Measurements from ENCODE around the gene BACH2.

BACH2 gene

DNA sequence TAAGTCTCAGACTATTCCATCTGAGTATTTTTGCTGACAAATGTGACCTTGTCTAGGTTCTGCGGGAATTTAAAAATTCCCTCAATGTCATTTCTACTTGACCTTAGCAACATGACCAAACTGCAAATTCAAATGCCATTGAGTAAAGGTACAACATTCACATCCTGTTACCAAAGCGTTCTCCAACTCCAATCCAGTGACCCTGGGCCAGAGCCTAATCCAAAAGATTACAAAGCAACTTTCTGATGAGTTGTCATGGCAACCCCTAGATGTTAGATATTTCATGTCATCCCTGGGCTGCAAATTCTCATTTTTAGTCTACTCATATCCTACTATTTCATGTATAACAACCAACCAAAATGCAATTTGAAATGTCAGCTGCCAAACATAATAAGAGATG, 65.3 kb downstream of the BACH2 start:
- FAIRE-seq (no peak), DNase-seq (ENCODE audit: insufficient read length) (no peak)
- TF ChIP-seq TAF1 (IDR thresholded peaks at IDR 0.05; ENCODE audit: borderline replicate concordance, low read depth, low read length): no peak
- TF ChIP-seq POLR2AphosphoS5 (IDR thresholded peaks at IDR 0.05; ENCODE audit: low read depth, low read length): no peak
- TF ChIP-seq POLR2A (IDR thresholded peaks at IDR 0.05; ENCODE audit: low read depth, low read length): no peak

DNA sequence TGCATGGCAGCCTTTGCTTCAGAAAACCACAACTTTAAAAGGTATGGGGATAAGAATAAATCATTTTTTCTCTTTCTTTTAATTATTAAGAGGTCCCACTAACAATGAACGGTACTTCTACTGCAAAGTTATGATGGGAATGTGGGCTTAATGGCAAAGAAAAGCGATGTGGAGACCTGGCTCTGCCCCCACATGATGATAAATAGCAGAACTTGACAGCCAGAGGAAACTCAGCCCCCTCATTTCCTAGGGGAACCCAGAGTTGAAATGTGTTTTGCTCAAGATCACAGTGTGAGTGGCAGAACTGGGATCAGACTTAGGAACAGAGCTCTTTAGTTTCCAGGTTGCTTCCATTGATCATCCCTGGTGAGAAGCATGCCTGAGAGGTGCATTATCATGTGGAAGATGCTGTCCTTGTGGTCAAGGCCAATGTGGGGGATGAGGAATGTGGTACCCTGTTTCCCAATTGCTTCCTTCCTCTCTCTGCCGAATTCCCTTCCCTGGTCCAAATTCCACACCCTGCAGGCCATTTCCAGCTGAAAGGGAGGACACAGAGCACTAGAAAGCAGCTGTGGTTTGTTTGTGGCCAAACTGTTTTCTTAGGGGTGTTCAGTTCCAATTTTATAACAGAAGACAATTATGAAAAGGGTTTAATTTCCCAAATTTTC, 66.0 kb downstream of the BACH2 start:
- no peak for TF ChIP-seq POLR2A (IDR thresholded peaks at IDR 0.05; ENCODE audit: low read depth, low read length)
- TF ChIP-seq POLR2AphosphoS5 (IDR thresholded peaks at IDR 0.05; ENCODE audit: low read depth, low read length): no peak
- no peak for TF ChIP-seq TAF1 (IDR thresholded peaks at IDR 0.05; ENCODE audit: borderline replicate concordance, low read depth, low read length)
- DNase-seq (ENCODE audit: insufficient read length): no peak

DNA sequence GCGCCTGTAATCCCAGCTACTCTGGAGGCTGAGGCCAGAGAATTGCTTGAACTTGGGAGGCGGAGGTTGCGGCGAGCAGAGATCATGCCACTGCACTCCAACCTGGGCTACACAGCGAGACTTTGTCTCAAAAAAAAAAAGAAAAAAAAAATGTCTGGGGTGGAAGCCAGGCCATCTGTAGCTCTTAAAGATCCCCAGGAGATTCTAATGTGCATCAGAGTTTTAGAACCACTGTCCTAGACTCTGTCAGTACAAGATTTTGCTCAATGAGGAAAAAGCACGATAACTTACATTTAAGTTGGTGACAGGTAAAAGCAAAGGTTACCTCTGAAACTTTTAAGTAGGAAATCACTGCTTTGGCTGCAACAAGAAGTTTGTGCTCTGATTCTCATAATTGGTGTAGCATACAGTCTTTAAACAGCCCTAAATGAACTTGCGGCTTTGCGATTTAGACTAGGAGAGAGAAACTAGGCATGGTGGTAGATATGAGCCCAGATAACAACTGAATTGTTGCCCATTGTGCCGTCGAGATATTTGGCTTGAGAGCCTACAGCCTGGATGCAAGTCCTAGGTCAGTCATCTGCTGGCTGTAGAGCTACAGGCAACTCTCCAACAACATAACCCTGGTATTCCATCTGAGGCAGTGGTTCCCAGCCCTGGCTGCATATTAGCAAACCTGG, 67.2 kb downstream of the BACH2 start:
- DNase-seq (ENCODE audit: insufficient read length) (no peak), FAIRE-seq (no peak)
- TF ChIP-seq POLR2A (IDR thresholded peaks at IDR 0.05; ENCODE audit: low read depth, low read length) (no peak), TAF1 (IDR thresholded peaks at IDR 0.05; ENCODE audit: borderline replicate concordance, low read depth, low read length) (no peak), POLR2AphosphoS5 (IDR thresholded peaks at IDR 0.05; ENCODE audit: low read depth, low read length) (no peak)

More for the DNA sequence above, 66.0 kb downstream of the BACH2 start:
- no peak for FAIRE-seq

DNA sequence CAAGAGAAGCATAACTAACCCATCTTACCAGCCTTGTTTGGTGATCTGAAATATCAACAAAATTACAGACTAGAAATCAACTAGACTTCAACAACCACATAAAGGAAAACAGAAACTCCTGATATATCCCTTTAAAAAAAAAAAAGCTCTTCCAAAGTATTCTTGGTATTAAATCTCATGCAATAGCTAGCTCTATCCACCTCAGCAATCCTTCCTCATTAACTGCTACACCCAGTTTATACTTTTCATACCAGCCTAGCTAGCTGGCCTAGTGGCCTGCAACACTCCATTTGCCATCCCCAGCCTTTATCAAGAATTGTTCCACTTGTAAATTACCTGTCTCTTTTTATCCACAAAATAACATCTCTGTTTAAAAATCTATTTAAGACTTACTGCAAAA, 69.0 kb downstream of the BACH2 start:
- FAIRE-seq (no peak), DNase-seq (ENCODE audit: insufficient read length) (no peak)
- TF ChIP-seq TAF1 (IDR thresholded peaks at IDR 0.05; ENCODE audit: borderline replicate concordance, low read depth, low read length) (no peak), POLR2A (IDR thresholded peaks at IDR 0.05; ENCODE audit: low read depth, low read length) (no peak), POLR2AphosphoS5 (IDR thresholded peaks at IDR 0.05; ENCODE audit: low read depth, low read length) (no peak)

DNA sequence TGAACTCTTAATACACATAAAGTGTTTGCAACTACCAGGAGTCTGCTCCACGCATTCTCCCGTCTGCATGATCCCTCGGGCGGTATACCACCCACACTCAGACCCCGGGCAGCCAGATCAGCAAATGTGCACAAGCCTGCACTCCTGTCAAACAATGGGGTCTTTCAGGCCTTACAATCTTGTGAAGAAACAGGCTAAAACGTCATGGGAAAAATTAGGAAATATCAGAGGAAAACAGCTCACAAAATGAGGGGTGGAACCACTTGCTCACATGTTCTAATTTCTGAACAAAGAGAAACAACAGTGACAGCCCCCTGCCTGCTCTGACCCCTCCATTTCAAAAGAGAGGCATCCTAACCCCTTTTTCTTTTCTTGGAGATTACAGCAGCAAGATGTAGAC, 69.4 kb downstream of the BACH2 start:
- no peak for FAIRE-seq
- no peak for DNase-seq (ENCODE audit: insufficient read length)
- TF ChIP-seq TAF1 (IDR thresholded peaks at IDR 0.05; ENCODE audit: borderline replicate concordance, low read depth, low read length) (no peak), POLR2AphosphoS5 (IDR thresholded peaks at IDR 0.05; ENCODE audit: low read depth, low read length) (no peak)

DNA sequence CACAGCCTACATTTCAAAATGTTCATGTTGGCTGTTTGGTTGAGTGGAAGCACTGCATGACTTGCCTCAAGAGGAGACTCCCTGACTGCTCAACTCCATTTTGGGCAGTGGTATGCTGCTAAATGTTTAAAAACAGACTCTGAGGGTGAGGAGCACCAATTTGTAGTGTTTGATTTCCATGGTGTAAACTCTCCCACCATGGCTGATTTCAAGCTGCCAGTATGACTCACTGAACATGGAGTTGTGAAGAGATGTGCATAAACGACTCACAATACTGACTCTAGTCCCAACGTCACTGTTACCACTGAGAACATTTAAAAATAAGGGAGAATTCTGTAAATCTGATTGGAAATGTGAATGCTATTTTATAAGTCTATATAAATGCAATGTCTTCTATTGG, 70.4 kb downstream of the BACH2 start:
- DNase-seq (ENCODE audit: insufficient read length) (no peak), FAIRE-seq (no peak)
- no peak for TF ChIP-seq TAF1 (IDR thresholded peaks at IDR 0.05; ENCODE audit: borderline replicate concordance, low read depth, low read length)
- no peak for TF ChIP-seq POLR2AphosphoS5 (IDR thresholded peaks at IDR 0.05; ENCODE audit: low read depth, low read length)
- no peak for TF ChIP-seq POLR2A (IDR thresholded peaks at IDR 0.05; ENCODE audit: low read depth, low read length)

DNA sequence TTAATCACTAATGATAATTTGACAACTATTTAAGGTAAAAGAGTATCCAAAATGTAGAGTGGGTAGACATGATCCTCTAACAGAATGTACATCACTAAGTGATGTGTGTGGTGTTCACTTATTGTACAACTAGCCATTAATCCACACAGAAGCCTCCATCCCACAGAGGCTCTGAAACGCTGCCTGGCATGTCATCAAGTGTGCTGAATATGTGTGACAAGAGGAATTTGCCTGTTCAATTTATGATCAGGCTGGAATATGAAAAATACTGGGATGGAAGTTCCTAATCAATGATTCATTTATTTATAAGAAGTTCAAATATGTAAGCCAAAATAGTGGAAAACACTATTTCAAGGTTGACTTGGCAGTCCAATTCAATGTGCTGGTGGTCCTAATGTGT, 72.4 kb downstream of the BACH2 start:
- TF ChIP-seq TAF1 (IDR thresholded peaks at IDR 0.05; ENCODE audit: borderline replicate concordance, low read depth, low read length) (no peak), POLR2A (IDR thresholded peaks at IDR 0.05; ENCODE audit: low read depth, low read length) (no peak), POLR2AphosphoS5 (IDR thresholded peaks at IDR 0.05; ENCODE audit: low read depth, low read length) (no peak)
- FAIRE-seq (no peak), DNase-seq (ENCODE audit: insufficient read length) (no peak)

DNA sequence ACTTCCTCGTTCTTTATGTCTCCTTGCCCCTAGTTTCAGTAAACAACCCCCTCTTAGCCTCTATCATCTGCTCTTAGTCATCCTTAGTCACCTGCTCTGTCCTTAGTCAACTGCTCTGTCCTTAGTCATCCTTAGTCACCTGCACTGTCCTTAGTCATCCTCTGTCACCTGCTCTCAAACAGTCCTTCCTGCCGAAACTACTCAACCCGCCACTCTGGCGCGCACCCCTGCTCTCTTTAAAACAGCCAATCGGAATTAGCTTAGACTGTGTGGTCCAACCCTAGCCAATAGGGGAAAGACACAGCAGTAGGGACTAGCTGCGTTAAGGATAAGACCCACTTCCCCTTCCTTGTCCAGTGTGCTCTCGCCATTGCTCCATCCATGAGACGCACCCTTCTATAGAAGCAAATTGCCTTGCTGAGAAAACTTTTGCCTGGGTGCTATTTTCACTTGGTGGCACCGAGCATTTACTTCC, 73.9 kb downstream of the BACH2 start:
- no peak for FAIRE-seq

DNA sequence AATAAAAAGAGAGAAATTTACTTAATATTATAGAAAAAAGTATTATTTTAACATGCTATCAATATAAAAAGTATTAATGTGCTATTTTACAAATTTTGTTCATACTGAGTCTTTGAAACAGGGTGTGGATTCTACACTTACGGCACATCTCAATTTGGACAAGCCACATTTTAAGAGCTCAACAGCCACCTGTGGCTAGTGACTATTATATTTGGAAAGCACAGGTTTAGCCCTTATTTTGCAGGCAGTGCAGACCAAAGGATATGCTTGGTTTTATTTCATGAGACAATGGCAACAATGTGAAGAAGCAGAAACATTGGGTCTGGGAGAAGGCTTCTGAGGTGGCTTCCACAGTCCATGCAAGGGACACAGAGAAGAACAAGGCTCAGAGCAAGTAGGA, 74.6 kb downstream of the BACH2 start:
- DNase-seq (ENCODE audit: insufficient read length) (no peak), FAIRE-seq (no peak)

More for the DNA sequence above, 73.9 kb downstream of the BACH2 start:
- no peak for DNase-seq (ENCODE audit: insufficient read length)
- no peak for TF ChIP-seq TAF1 (IDR thresholded peaks at IDR 0.05; ENCODE audit: borderline replicate concordance, low read depth, low read length)
- no peak for TF ChIP-seq POLR2A (IDR thresholded peaks at IDR 0.05; ENCODE audit: low read depth, low read length)
- TF ChIP-seq POLR2AphosphoS5 (IDR thresholded peaks at IDR 0.05; ENCODE audit: low read depth, low read length): no peak

DNA sequence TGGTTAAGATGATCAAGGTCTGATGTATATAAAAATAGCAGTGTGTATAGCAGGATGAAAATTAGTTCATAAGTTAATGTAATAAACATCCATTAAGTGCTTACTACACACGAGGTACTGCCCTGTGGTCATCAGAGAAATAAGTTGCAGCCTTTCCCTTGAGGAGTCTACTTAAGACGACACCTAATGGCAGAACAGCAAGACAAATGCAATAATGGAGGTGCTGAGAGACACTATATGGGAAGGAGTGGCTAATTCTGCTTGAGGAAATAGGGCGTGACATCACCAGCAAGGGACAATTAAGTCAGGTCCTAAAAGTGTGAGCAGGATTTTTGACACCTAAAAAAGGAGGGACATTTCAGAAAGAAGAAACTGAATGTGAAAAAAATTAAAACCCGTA, 75.2 kb downstream of the BACH2 start:
- no peak for DNase-seq (ENCODE audit: insufficient read length)
- no peak for FAIRE-seq
- no peak for TF ChIP-seq POLR2A (IDR thresholded peaks at IDR 0.05; ENCODE audit: low read depth, low read length)
- no peak for TF ChIP-seq POLR2AphosphoS5 (IDR thresholded peaks at IDR 0.05; ENCODE audit: low read depth, low read length)
- no peak for TF ChIP-seq TAF1 (IDR thresholded peaks at IDR 0.05; ENCODE audit: borderline replicate concordance, low read depth, low read length)

More for the DNA sequence above, 74.6 kb downstream of the BACH2 start:
- no peak for TF ChIP-seq POLR2AphosphoS5 (IDR thresholded peaks at IDR 0.05; ENCODE audit: low read depth, low read length)
- no peak for TF ChIP-seq POLR2A (IDR thresholded peaks at IDR 0.05; ENCODE audit: low read depth, low read length)
- TF ChIP-seq TAF1 (IDR thresholded peaks at IDR 0.05; ENCODE audit: borderline replicate concordance, low read depth, low read length): no peak

DNA sequence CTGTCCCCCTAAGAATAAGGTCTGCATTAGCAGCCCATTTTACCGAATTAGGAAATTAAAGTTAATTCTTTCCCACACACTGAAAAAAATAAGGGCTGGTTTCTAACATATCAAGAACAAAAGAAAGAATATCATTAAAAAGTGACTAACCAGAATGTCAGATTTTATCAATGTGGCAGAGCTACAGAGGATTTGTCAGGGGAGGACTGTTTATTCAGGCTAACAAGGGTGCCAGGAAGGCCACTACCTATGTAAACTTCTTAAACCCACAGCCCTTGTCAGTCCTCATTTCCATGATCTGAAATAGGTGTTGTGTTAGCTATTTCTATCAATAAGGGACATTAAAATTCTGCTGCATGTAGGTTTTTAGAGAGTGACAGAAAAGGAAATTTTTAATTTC, 76.4 kb downstream of the BACH2 start:
- DNase-seq (ENCODE audit: insufficient read length) (no peak), FAIRE-seq (no peak)
- TF ChIP-seq POLR2AphosphoS5 (IDR thresholded peaks at IDR 0.05; ENCODE audit: low read depth, low read length): no peak
- no peak for TF ChIP-seq POLR2A (IDR thresholded peaks at IDR 0.05; ENCODE audit: low read depth, low read length)
- TF ChIP-seq TAF1 (IDR thresholded peaks at IDR 0.05; ENCODE audit: borderline replicate concordance, low read depth, low read length): no peak

Data from GM12892 (cell line).